Measurements from ENCODE around the gene RWDD1.

- TF ChIP-seq CTCF (IDR thresholded peaks at IDR 0.05) (no peak), POLR2AphosphoS5 (IDR thresholded peaks at IDR 0.05) (no peak)
Observed at GRCh38 chr6:116535109-116535508, 36.2 kb upstream of the RWDD1 start.

Measured in gastroesophageal sphincter (tissue), 3 donors.